Breast epithelium (tissue), 3 donors: ENCODE measurements around the gene NDUFC1.
"Not testable (repeated sequence)": the region's sequence is repeated elsewhere in the genome, so short reads cannot be mapped to it uniquely, and the experiment has no call there.

ENCODE experiments used
- CTCF ChIP-seq, 3 donors: fragments of 450-650 bp; IDR thresholded peaks; one replicate each; pipeline ENCODE4 v1.5.1; 2016 to 2017; ENCODE audit warnings: antibody characterized with exemption in 3 of 3, mild to moderate bottlenecking in 3 of 3, moderate library complexity in 3 of 3
- POLR2A ChIP-seq: fragments of 450-650 bp; IDR thresholded peaks from one replicate; pipeline ENCODE4 v1.6.1; 2016; ENCODE audit warnings: antibody characterized with exemption, mild to moderate bottlenecking, moderate library complexity
- POLR2AphosphoS5 ChIP-seq, 3 donors: sonication (generic); formaldehyde crosslinking; IDR thresholded peaks; one replicate each; pipeline ENCODE4 v1.6.1; 2017; ENCODE audit warnings: antibody characterized with exemption in 3 of 3

GRCh38 chr4:139313414-139313813, 11.1 kb upstream of the NDUFC1 start:
- not testable (repeated sequence) for TF ChIP-seq CTCF (IDR thresholded peaks at IDR 0.05); POLR2A; POLR2AphosphoS5 (IDR thresholded peaks at IDR 0.05)
